ENCODE data around the gene SH3BGRL. TPM values are rescaled to one million over a fixed set of nuclear protein-coding genes. Genes with fewer than 3 reads are reported as not detected.

The SH3BGRL gene
- total RNA-seq, 4 donors from 2014 or later, result 29.9 to 111 (median 73.9) TPM

DNA sequence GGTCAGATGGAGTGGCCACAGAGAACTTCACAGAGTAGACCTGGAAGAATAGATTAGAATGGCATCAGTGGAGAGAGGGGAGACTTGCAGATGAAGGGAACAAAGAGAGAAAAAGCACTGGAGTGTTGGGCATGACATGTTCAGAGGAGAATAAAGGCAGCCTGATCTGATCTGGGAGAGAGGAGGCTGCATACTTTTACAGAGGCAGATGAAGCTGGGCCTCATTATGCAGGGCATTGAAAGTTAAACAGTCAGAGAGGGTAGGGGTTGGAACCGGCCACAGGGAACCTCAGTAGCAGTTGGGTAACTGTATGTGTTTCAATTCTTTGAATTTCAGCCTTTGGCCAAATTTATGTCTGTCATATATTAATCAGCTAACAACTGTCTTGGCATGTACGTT lies 61.2 kb downstream of the SH3BGRL start:
- H3K36me3 ChIP-seq, result no peaks in the 10 kb centered on the region
- no peak for DNase-seq
- H3K27me3 ChIP-seq, result no peaks in the 10 kb centered on the region
- WGBS, 2 donors, result 21 to 54% methylated on average over 2 of the region's 2 CpGs
- intact Hi-C loops (cut with DNase I), result no loop called here
- no peaks in the 10 kb centered on the region for H3K9me3 ChIP-seq
- TF ChIP-seq CTCF (IDR thresholded peaks at IDR 0.05) (no peak), POLR2A (IDR thresholded peaks at IDR 0.05) (no peak)
- peak overlapping the region in 2 of 4 donors; percentile 4 to 10 for H3K27ac ChIP-seq
- no peak overlapping the region for H3K4me3 ChIP-seq
- H3K4me1 ChIP-seq, result peaks cover 0 to 25% (median 3%) of the 10 kb centered on the region in 3 donors

- intact Hi-C loops (cut with DNase I), result no loop called here
- WGBS, 2 donors, result 69% methylated on average over 2 of the region's 2 CpGs
- no peaks in the 10 kb centered on the region for H3K9me3 ChIP-seq
Measured at GRCh38 chrX:81278616-81279015, 76.7 kb downstream of the SH3BGRL start.

DNA sequence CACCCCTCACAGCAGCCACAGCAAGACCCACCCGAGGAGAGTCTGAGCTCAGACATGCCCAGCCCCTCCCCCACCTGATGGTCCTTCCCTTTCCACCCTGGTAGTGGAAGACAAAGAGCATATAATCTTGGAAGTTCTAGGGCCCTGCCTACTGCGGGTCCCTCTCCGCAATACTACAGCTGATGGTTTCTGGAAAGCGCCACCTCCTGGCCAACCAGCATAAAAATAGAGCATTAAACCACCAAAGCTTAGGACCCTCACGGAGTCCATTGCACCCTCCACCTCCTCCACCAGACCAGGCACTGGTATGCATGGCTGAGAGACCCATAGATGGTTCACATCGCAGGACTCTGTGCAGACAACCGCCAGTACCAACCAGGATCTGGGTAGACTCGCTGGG lies 78.2 kb downstream of the SH3BGRL start:
- no peaks in the 10 kb centered on the region for H3K9me3 ChIP-seq
- H3K36me3 ChIP-seq, result peaks cover 0 to 35% (median 0%) of the 10 kb centered on the region in 3 donors
- no peak overlapping the region for H3K4me3 ChIP-seq
- H3K27ac ChIP-seq, result no peak overlapping the region
- intact Hi-C loops (cut with DNase I), result no loop called here
- no peak for DNase-seq
- no peak for TF ChIP-seq CTCF (IDR thresholded peaks at IDR 0.05)
- no peak for TF ChIP-seq POLR2A (IDR thresholded peaks at IDR 0.05)
- no peaks in the 10 kb centered on the region for H3K27me3 ChIP-seq
- no peaks in the 10 kb centered on the region for H3K4me1 ChIP-seq
- WGBS, 2 donors, result 70% methylated on average over 5 of the region's 8 CpGs; no CpG with 5 or more reads in 1 of the 2 donors

More at GRCh38 chrX:81278616-81279015, 76.7 kb downstream of the SH3BGRL start:
- no peak overlapping the region for H3K27ac ChIP-seq
- peaks cover 0 to 35% (median 0%) of the 10 kb centered on the region in 3 donors for H3K36me3 ChIP-seq
- H3K4me3 ChIP-seq, result no peak overlapping the region
- TF ChIP-seq CTCF (IDR thresholded peaks at IDR 0.05) (no peak), POLR2A (IDR thresholded peaks at IDR 0.05) (no peak)
- DNase-seq, result no peak
- no peaks in the 10 kb centered on the region for H3K4me1 ChIP-seq
- H3K27me3 ChIP-seq, result no peaks in the 10 kb centered on the region

- Histone ChIP-seq H3K27ac (no peak overlapping the region), H3K9me3 (no peaks in the 10 kb centered on the region), H3K27me3 (no peaks in the 10 kb centered on the region), H3K4me1 (no peaks in the 10 kb centered on the region), H3K36me3 (no peaks in the 10 kb centered on the region), H3K4me3 (no peak overlapping the region)
- no peak for DNase-seq
- intact Hi-C loops (cut with DNase I), result no loop called here
- 75 to 81% methylated on average over 3 of the region's 3 CpGs for WGBS, 2 donors
- TF ChIP-seq CTCF (IDR thresholded peaks at IDR 0.05) (no peak), POLR2A (IDR thresholded peaks at IDR 0.05) (no peak)
Measured at GRCh38 chrX:81286075-81286474, 84.2 kb downstream of the SH3BGRL start.

GRCh38 chrX:81286608-81287007 lies 84.7 kb downstream of the SH3BGRL start:
- intact Hi-C loops (cut with DNase I), result no loop called here
- 38 to 50% methylated on average over 1 of the region's 1 CpG for WGBS, 2 donors
- no peak overlapping the region for H3K4me3 ChIP-seq
- DNase-seq, result no peak
- no peak overlapping the region for H3K27ac ChIP-seq
- peaks cover 0 to under 1% (median 0%) of the 10 kb centered on the region in 3 donors for H3K9me3 ChIP-seq
- TF ChIP-seq POLR2A (IDR thresholded peaks at IDR 0.05) (no peak), CTCF (IDR thresholded peaks at IDR 0.05) (no peak)
- peaks cover 0 to under 1% (median 0%) of the 10 kb centered on the region in 3 donors for H3K36me3 ChIP-seq
- no peaks in the 10 kb centered on the region for H3K27me3 ChIP-seq
- no peaks in the 10 kb centered on the region for H3K4me1 ChIP-seq
